Endometrial microvascular endothelial cells (primary cell): Measurements from ENCODE around the gene TEX19. TPM values are rescaled to one million over a fixed set of nuclear protein-coding genes. Genes with fewer than 3 reads are reported as not detected.

Experiments used
- in situ Hi-C: cut with HindIII; loops from 2 replicates; pipeline ENCODE4 v1.10.0; 2017; ENCODE audit warnings: low sequenced_read_pairs, low pct_unique_long_range_greater_than_20kb; ENCODE audit errors: inconsistent ontology term
- total RNA-seq: library from RNA; depleted of rRNA; stranded (reverse); fragments of >200 nt; gene quantifications from one replicate; pipeline ENCODE4 v1.2.3, GENCODE V29; 2015; ENCODE audit errors: inconsistent ontology term

TEX19 gene
- total RNA-seq, 1 donor from 2014 or later, result not detected

- in situ Hi-C loops, result loop anchor here (25.0 kb wide), 2 partner anchors 105 to 205 kb away; no protein-coding TSS in a partner anchor
These were observed 26.3 kb upstream of the TEX19 start for GRCh38 chr17:82332669-82333278.

GRCh38 chr17:82333279-82334171 is 25.5 kb upstream of the TEX19 start, which contains the start of gene SECTM1:
Gene SECTM1 (minus strand): TSS chr17:82333766. CDS start chr17:82327240, 6,526 bp downstream.
- in situ Hi-C loops, result loop anchor here (25.0 kb wide), 2 partner anchors 104 to 204 kb away; no protein-coding TSS in a partner anchor

- in situ Hi-C loops, result loop anchor here (25.0 kb wide), 2 partner anchors 103 to 203 kb away; no protein-coding TSS in a partner anchor
These were observed 24.8 kb upstream of the TEX19 start for GRCh38 chr17:82334204-82334621.

GRCh38 chr17:82334622-82335394 is 24.2 kb upstream of the TEX19 start:
- in situ Hi-C loops, result loop anchor here (25.0 kb wide), 2 partner anchors 102 to 202 kb away; no protein-coding TSS in a partner anchor

GRCh38 chr17:82338858-82339633 is 20.0 kb upstream of the TEX19 start:
- in situ Hi-C loops, result loop anchor here (25.0 kb wide), 2 partner anchors 98 to 198 kb away; no protein-coding TSS in a partner anchor

- in situ Hi-C loops, result loop anchor here (25.0 kb wide), 2 partner anchors 97 to 197 kb away; no protein-coding TSS in a partner anchor
These were observed 19.1 kb upstream of the TEX19 start for GRCh38 chr17:82339634-82340580.

- in situ Hi-C loops, result loop anchor here (25.0 kb wide), 2 partner anchors 95 to 195 kb away; no protein-coding TSS in a partner anchor
These were observed 16.5 kb upstream of the TEX19 start for GRCh38 chr17:82342361-82343079.

- in situ Hi-C loops, result loop anchor here (25.0 kb wide), 2 partner anchors 94 to 194 kb away; no protein-coding TSS in a partner anchor
These were observed 15.5 kb upstream of the TEX19 start for GRCh38 chr17:82343560-82343959.

GRCh38 chr17:82344175-82344907 is 14.7 kb upstream of the TEX19 start:
- in situ Hi-C loops, result loop anchor here (25.0 kb wide), 2 partner anchors 93 to 193 kb away; no protein-coding TSS in a partner anchor

GRCh38 chr17:82345151-82345976 is 13.7 kb upstream of the TEX19 start:
- in situ Hi-C loops, result loop anchor here (25.0 kb wide), 2 partner anchors 92 to 192 kb away; no protein-coding TSS in a partner anchor

- in situ Hi-C loops, result loop anchor here (25.0 kb wide), 2 partner anchors 91 to 191 kb away; no protein-coding TSS in a partner anchor
These were observed 12.4 kb upstream of the TEX19 start for GRCh38 chr17:82346342-82347300.

- in situ Hi-C loops, result loop anchor here (25.0 kb wide), 2 partner anchors 89 to 189 kb away; no protein-coding TSS in a partner anchor
These were observed 11.1 kb upstream of the TEX19 start for GRCh38 chr17:82347994-82348393.

- in situ Hi-C loops, result loop anchor here (25.0 kb wide), 2 partner anchors 89 to 189 kb away; no protein-coding TSS in a partner anchor
These were observed 10.6 kb upstream of the TEX19 start for GRCh38 chr17:82348434-82348833.
